ENCODE data around the gene RAI1. TPM values are rescaled to one million over a fixed set of nuclear protein-coding genes. Genes with fewer than 3 reads are reported as not detected.

RAI1 gene
- total RNA-seq, 1 experiment from 2014 or later, result 86.3 TPM

DNA sequence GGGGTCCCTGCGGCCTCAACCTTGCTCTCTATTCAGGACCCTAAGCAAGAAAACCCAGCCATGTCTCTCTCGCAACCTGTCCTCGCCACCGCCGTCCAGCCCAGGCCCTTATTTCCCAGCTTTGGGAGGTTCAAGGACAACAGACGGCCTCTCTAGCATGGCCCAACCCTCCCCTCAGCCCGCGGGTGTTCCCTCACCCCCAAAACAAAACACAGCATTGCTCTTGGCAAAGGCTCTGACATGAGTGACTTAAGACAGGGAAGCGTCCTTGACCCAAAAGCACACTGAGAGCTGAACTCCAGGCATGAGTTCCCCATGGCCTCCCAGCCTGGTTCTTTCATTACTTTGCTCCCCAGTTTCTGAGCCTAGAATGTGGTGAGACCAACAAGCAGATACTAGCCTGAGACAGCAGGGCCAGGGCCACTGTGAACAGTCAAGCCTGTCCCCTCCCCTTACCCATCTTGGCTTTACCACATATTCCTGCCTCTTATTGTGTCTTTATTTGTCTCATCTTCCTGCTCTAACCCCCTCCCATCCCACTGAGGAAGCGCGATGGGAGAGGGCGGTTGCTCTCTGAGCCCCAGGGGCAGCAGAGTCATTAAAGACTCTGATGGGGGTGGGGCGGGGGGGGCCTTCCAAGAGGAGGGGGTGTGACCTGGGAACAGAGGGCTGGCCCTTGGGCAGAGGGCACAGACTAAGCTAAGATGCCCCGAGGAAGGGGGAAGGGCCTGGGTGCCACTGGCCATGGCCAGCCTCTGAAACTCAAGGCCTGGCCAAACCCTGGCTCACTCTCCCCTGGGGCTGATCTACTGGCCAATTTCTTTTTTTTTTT is 143.7 kb downstream of the RAI1 start:
- Histone ChIP-seq H4K20me1 (ENCODE audit: insufficient read depth) (peaks cover 63% of the 10 kb centered on the region), H3K4me2 (peak overlapping the region; percentile 85), H3K27me3 (ENCODE audit: insufficient read depth, low read depth) (no peaks in the 10 kb centered on the region), H3F3A (ENCODE audit: insufficient read depth, low read depth) (peaks cover 89% of the 10 kb centered on the region), H2AFZ (no peak overlapping the region), H3K4me1 (replicated peaks; ENCODE audit: insufficient read depth) (peaks cover 95% of the 10 kb centered on the region), H3K36me3 (ENCODE audit: low read depth) (peaks cover 22% of the 10 kb centered on the region), H3K4me3 (no peak overlapping the region; the same call in 1 of the 2 replicates), H3K27ac (peak overlapping the region; percentile 95), H3K79me2 (ENCODE audit: low read depth) (peaks cover 90% of the 10 kb centered on the region), H3K9me2 (ENCODE audit: insufficient read depth) (no peaks in the 10 kb centered on the region), H3K9me3 (ENCODE audit: insufficient read depth, low read depth) (no peaks in the 10 kb centered on the region)
- ChIA-PET CTCF (no interaction called here), POLR2A (ENCODE audit: unreplicated experiment) (interaction anchor here (0.7 to 1.5 kb wide), 6 partner anchors 11 to 525 kb away, joined by 3 to 37 read pairs (median 10); partner anchors contain the start of gene SREBF1)
- intact Hi-C loops (cut with micrococcal nuclease; ENCODE audit: unreplicated experiment), result loop anchor here (5.0 kb wide), 1 partner anchor 212 kb away; the partner anchor contains the start of genes ATPAF2 and GID4
- DNase-seq, result peak in 1 of 2 experiments; percentile 53
- TF ChIP-seq EZH2 (IDR thresholded peaks at IDR 0.05; ENCODE audit: low read depth), result no peak
- TF ChIP-seq, protein P1, sequence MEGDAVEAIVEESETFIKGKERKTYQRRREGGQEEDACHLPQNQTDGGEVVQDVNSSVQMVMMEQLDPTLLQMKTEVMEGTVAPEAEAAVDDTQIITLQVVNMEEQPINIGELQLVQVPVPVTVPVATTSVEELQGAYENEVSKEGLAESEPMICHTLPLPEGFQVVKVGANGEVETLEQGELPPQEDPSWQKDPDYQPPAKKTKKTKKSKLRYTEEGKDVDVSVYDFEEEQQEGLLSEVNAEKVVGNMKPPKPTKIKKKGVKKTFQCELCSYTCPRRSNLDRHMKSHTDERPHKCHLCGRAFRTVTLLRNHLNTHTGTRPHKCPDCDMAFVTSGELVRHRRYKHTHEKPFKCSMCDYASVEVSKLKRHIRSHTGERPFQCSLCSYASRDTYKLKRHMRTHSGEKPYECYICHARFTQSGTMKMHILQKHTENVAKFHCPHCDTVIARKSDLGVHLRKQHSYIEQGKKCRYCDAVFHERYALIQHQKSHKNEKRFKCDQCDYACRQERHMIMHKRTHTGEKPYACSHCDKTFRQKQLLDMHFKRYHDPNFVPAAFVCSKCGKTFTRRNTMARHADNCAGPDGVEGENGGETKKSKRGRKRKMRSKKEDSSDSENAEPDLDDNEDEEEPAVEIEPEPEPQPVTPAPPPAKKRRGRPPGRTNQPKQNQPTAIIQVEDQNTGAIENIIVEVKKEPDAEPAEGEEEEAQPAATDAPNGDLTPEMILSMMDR (conservative IDR thresholded peaks at IDR 0.05), result no peak
- BruUV-seq (replicated peaks), result no TSS peak

DNA sequence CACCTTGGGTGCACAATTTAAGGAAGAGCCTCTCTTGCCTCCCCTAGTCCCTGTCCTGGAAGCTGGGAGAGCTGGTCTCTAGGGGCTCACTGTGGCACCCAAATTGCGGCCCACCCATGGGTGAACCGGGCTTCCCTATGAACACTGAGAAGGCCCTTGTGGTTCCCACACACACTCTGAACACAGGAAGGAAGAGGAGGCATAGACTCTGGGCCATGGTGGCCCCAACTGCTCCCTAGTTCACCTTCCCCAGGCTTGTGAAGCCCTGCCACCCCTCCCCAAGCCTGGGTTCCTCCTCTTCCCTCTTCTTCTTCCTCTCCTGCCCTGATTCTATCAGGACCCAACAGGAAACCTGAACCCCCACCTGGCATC is 145.1 kb downstream of the RAI1 start:
- peaks cover 29% of the 10 kb centered on the region for H3K36me3 ChIP-seq (ENCODE audit: low read depth)
- peak overlapping the region; percentile 85 for H3K4me2 ChIP-seq
- no peaks in the 10 kb centered on the region for H3K27me3 ChIP-seq (ENCODE audit: insufficient read depth, low read depth)
- CTCF ChIA-PET, result no interaction called here
- peaks cover 63% of the 10 kb centered on the region for H4K20me1 ChIP-seq (ENCODE audit: insufficient read depth)
- H3K9me3 ChIP-seq (ENCODE audit: insufficient read depth, low read depth), result no peaks in the 10 kb centered on the region
- H3K9me2 ChIP-seq (ENCODE audit: insufficient read depth), result no peaks in the 10 kb centered on the region
- no peak overlapping the region for H3K4me3 ChIP-seq
- TF ChIP-seq, protein P1 (conservative IDR thresholded peaks at IDR 0.05), result no peak
- TF ChIP-seq EZH2 (IDR thresholded peaks at IDR 0.05; ENCODE audit: low read depth), result no peak
- H2AFZ ChIP-seq, result no peak overlapping the region
- H3K79me2 ChIP-seq (ENCODE audit: low read depth), result peaks cover 90% of the 10 kb centered on the region
- H3K27ac ChIP-seq, result peak overlapping the region; percentile 95
- H3F3A ChIP-seq (ENCODE audit: insufficient read depth, low read depth), result peaks cover 88% of the 10 kb centered on the region
- H3K4me1 ChIP-seq (replicated peaks; ENCODE audit: insufficient read depth), result peaks cover 91% of the 10 kb centered on the region
- intact Hi-C loops (cut with micrococcal nuclease; ENCODE audit: unreplicated experiment), result no loop called here
- DNase-seq, result no peak
- POLR2A ChIA-PET (ENCODE audit: unreplicated experiment), result interaction anchor here (1.2 to 1.5 kb wide), 3 partner anchors 10 to 14 kb away, joined by 15 to 37 read pairs (median 17); partner anchors contain the start of gene SREBF1
- TSS peak; percentile 40 for BruUV-seq (replicated peaks)

DNA sequence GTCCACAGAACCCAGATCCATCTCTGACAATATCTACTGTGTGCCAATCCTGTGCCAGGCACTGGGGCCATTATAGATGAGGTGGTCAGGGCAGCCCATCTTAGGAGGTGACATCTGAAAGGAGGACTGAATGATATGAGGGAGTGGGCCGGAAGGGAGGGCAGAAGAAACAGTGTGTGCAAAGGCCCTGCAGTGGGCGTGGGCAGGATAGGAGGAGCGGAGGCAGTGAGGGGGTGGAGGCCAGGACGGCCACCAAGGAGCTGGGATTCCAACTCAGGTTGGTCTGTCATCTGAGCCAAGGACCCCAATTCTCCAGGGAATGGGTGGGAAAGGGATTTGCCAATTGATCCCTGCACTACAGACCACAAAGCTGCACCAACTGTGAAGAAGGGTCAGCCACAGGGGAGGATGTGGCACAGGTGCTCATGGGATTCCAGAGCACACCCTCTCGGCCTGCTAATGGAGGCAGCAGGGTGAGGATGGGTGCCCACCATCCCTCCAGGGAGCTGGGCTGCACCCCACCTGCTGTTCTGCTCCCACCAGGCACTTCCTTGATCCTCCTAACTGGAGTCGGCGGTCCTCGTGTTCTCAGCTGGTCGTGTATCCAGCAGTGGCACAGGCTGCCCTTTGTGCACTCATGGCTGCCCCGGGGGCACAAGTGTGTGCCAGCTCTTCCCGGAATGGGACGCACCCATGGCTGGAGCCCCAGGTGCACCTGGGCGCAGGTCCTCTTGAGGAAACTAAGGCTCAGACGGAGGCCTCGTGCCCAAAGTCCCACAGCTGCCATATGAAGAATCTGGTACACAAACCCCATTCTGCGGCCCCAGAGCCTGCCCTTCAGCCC is 145.9 kb downstream of the RAI1 start:
- Histone ChIP-seq H2AFZ (no peak overlapping the region), H3K27ac (peak overlapping the region; percentile 95), H3K4me1 (replicated peaks; ENCODE audit: insufficient read depth) (peaks cover 83% of the 10 kb centered on the region), H3F3A (ENCODE audit: insufficient read depth, low read depth) (peaks cover 86% of the 10 kb centered on the region), H3K79me2 (ENCODE audit: low read depth) (peaks cover 90% of the 10 kb centered on the region), H3K4me3 (no peak overlapping the region), H4K20me1 (ENCODE audit: insufficient read depth) (peaks cover 63% of the 10 kb centered on the region), H3K9me2 (ENCODE audit: insufficient read depth) (no peaks in the 10 kb centered on the region), H3K9me3 (ENCODE audit: insufficient read depth, low read depth) (no peaks in the 10 kb centered on the region), H3K27me3 (ENCODE audit: insufficient read depth, low read depth) (no peaks in the 10 kb centered on the region), H3K4me2 (peak overlapping the region; percentile 85), H3K36me3 (ENCODE audit: low read depth) (peaks cover 30% of the 10 kb centered on the region)
- ChIA-PET POLR2A (ENCODE audit: unreplicated experiment) (interaction anchor here (1.7 kb wide), 1 partner anchor 8 kb away, joined by 9 read pairs; no protein-coding TSS in a partner anchor), CTCF (no interaction called here)
- BruUV-seq (replicated peaks), result no TSS peak
- no peak for DNase-seq
- no peak for TF ChIP-seq EZH2 (IDR thresholded peaks at IDR 0.05; ENCODE audit: low read depth)
- TF ChIP-seq, protein P1 (conservative IDR thresholded peaks at IDR 0.05), result no peak
- intact Hi-C loops (cut with micrococcal nuclease; ENCODE audit: unreplicated experiment), result no loop called here

Measured in PC-9 (cell line).